Measurements from ENCODE around the gene BSG.
"Not testable (repeated sequence)": the region's sequence is repeated elsewhere in the genome, so short reads cannot be mapped to it uniquely, and the experiment has no call there.

BSG gene

GRCh38 chr19:602391-603301 lies 30.2 kb downstream of the BSG start:
- no peak for DNase-seq

- not testable (repeated sequence) for DNase-seq
Measured at GRCh38 chr19:603302-603639, 30.9 kb downstream of the BSG start.

GRCh38 chr19:603779-604178 lies 31.4 kb downstream of the BSG start:
- DNase-seq, result not testable (repeated sequence)

- peak in 4 of 51 donors; percentile 16 to 44 (median 20) for DNase-seq
Measured at GRCh38 chr19:604355-604754, 32.0 kb downstream of the BSG start.

- not testable (repeated sequence) for DNase-seq
Measured at GRCh38 chr19:605061-605971, 32.9 kb downstream of the BSG start.

- DNase-seq, result peak in 29 of 51 donors; percentile 9 to 71 (median 44)
Measured at GRCh38 chr19:607301-608154, 35.1 kb downstream of the BSG start.

- no peak for DNase-seq
Measured at GRCh38 chr19:608155-609003, 36.0 kb downstream of the BSG start.

GRCh38 chr19:609004-609346 lies 36.6 kb downstream of the BSG start:
- DNase-seq, result peak in 46 of 51 donors; percentile 31 to 92 (median 72)

- no peak for DNase-seq
Measured at GRCh38 chr19:610071-610800, 37.8 kb downstream of the BSG start.

- peak in 3 of 51 donors; percentile 12 to 19 (median 13) for DNase-seq
Measured at GRCh38 chr19:610801-611480, 38.5 kb downstream of the BSG start.

- no peak for DNase-seq
Measured at GRCh38 chr19:611481-611868, 39.1 kb downstream of the BSG start.

GRCh38 chr19:612941-613340 lies 40.5 kb downstream of the BSG start:
- DNase-seq, result no peak

GRCh38 chr19:613732-614567 lies 41.6 kb downstream of the BSG start:
- DNase-seq, result no peak

- DNase-seq, result no peak
Measured at GRCh38 chr19:615619-616018, 43.2 kb downstream of the BSG start.

GRCh38 chr19:616062-616700 lies 43.8 kb downstream of the BSG start:
- DNase-seq, result no peak

- DNase-seq, result no peak
Measured at GRCh38 chr19:616747-617526, 44.5 kb downstream of the BSG start.
